ENCODE data around the gene SPATA32.

SPATA32 gene

GRCh38 chr17:45230787-45231480 is 31.0 kb downstream of the SPATA32 start:
- H3K79me2 ChIP-seq (ENCODE audit: low read length) = peaks cover 96% of the 10 kb centered on the region
- H3K4me1 ChIP-seq (ENCODE audit: low read length) = peaks cover 42% of the 10 kb centered on the region

GRCh38 chr17:45230410-45230786 is 31.5 kb downstream of the SPATA32 start:
- Histone ChIP-seq H3K9me3 (replicated peaks; ENCODE audit: insufficient read depth, low read length) (no peaks in the 10 kb centered on the region), H3K27ac (ENCODE audit: low read length) (peak overlapping the region; percentile 99; the same call in 1 of the 2 replicates), H3K4me2 (ENCODE audit: low read depth, low read length) (no peak overlapping the region), H3F3A (ENCODE audit: insufficient read depth, low read length) (peaks cover 48% of the 10 kb centered on the region), H3K79me2 (ENCODE audit: low read length) (peaks cover 96% of the 10 kb centered on the region), H3K9ac (ENCODE audit: low read length) (no peak overlapping the region), H3K4me3 (ENCODE audit: low read length) (no peak overlapping the region), H3K27me3 (replicated peaks; ENCODE audit: insufficient read depth, low read length) (no peaks in the 10 kb centered on the region), H3K9me2 (replicated peaks; ENCODE audit: insufficient read depth, low read length) (no peaks in the 10 kb centered on the region), H3K36me3 (replicated peaks; ENCODE audit: insufficient read depth, low read length) (0 out of 2 replicates have a peak, but pooled peaks cover 3% of the 10 kb centered on the region), H3K4me1 (ENCODE audit: low read length) (peaks cover 47% of the 10 kb centered on the region), H4K20me1 (ENCODE audit: insufficient read depth, low read length) (no peaks in the 10 kb centered on the region), H2AFZ (ENCODE audit: low read length) (no peak overlapping the region)
- TF ChIP-seq CTCF (IDR thresholded peaks at IDR 0.05; ENCODE audit: low read length) = no peak
- no peak for TF ChIP-seq EZH2phosphoT487 (IDR thresholded peaks at IDR 0.05; ENCODE audit: low read length)
- TF ChIP-seq EZH2 (optimal IDR thresholded peaks at IDR 0.05; ENCODE audit: low read depth, low read length) = no peak
- no peak for DNase-seq

More at GRCh38 chr17:45230787-45231480, 31.0 kb downstream of the SPATA32 start:
- Histone ChIP-seq H3K9me2 (replicated peaks; ENCODE audit: insufficient read depth, low read length) (no peaks in the 10 kb centered on the region), H3K9ac (ENCODE audit: low read length) (no peak overlapping the region), H3K4me2 (ENCODE audit: low read depth, low read length) (no peak overlapping the region), H3K9me3 (replicated peaks; ENCODE audit: insufficient read depth, low read length) (no peaks in the 10 kb centered on the region), H3K36me3 (replicated peaks; ENCODE audit: insufficient read depth, low read length) (peaks cover 3% of the 10 kb centered on the region; the same call in 1 of the 2 replicates), H3K27me3 (replicated peaks; ENCODE audit: insufficient read depth, low read length) (no peaks in the 10 kb centered on the region), H2AFZ (ENCODE audit: low read length) (no peak overlapping the region), H3K4me3 (ENCODE audit: low read length) (no peak overlapping the region), H3F3A (ENCODE audit: insufficient read depth, low read length) (peaks cover 44% of the 10 kb centered on the region), H4K20me1 (ENCODE audit: insufficient read depth, low read length) (no peaks in the 10 kb centered on the region), H3K27ac (ENCODE audit: low read length) (peak overlapping the region; percentile 99; the same call in 1 of the 2 replicates)
- TF ChIP-seq EZH2phosphoT487 (IDR thresholded peaks at IDR 0.05; ENCODE audit: low read length) (no peak), CTCF (IDR thresholded peaks at IDR 0.05; ENCODE audit: low read length) (no peak), EZH2 (optimal IDR thresholded peaks at IDR 0.05; ENCODE audit: low read depth, low read length) (no peak)
- no peak for DNase-seq

DNA sequence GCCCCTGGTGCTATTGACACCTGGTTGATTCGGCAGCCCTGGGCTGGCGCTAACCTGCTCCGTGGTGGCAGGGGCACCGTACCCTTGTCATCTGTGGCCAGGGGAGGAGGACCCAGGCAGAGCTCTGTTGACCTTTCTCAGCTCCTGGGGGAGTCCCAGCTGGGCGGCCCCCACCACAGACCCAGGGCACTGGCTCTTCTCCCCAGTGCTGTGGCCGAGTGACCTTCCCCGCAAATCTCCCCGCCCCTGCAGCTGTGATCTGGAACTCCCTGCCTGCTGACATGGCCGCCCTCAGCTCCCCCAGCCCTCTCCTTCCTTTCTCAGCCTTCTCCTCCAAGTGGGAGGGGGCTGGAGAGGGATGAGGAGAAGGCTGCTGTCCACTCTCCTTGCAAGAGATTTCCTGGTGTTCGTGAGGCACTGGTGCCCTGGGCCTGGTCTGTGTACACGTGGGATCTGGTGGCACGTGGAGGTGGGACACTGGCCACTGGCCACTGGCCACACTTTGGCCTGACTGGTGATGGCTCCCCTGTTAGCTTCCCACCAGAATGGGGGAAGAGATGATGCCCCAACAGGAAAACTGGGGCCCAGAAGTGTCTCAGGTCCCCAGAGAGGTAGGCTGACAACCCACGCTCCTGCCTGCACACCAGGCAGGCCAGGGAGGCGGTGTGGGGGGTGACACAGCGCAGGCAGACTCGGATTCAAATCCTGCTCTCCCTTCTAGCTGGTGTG is 32.0 kb downstream of the SPATA32 start:
- peak overlapping the region; percentile 90; the same call in 1 of the 2 replicates for H3K4me2 ChIP-seq (ENCODE audit: low read depth, low read length)
- peaks cover 48% of the 10 kb centered on the region for H3K4me1 ChIP-seq (ENCODE audit: low read length)
- peak overlapping the region; percentile 98 for H3K9ac ChIP-seq (ENCODE audit: low read length)
- peak overlapping the region; percentile 99 for H3K27ac ChIP-seq (ENCODE audit: low read length)
- peaks cover 48% of the 10 kb centered on the region for H3F3A ChIP-seq (ENCODE audit: insufficient read depth, low read length)
- H2AFZ ChIP-seq (ENCODE audit: low read length) = no peak overlapping the region
- DNase-seq = no peak
- 0 out of 2 replicates have a peak, but pooled peaks cover 3% of the 10 kb centered on the region for H3K36me3 ChIP-seq (replicated peaks; ENCODE audit: insufficient read depth, low read length)
- peaks cover 96% of the 10 kb centered on the region for H3K79me2 ChIP-seq (ENCODE audit: low read length)
- no peak for TF ChIP-seq EZH2phosphoT487 (IDR thresholded peaks at IDR 0.05; ENCODE audit: low read length)
- no peak for TF ChIP-seq EZH2 (optimal IDR thresholded peaks at IDR 0.05; ENCODE audit: low read depth, low read length)
- TF ChIP-seq CTCF (IDR thresholded peaks at IDR 0.05; ENCODE audit: low read length) = no peak
- no peaks in the 10 kb centered on the region for H3K9me2 ChIP-seq (replicated peaks; ENCODE audit: insufficient read depth, low read length)
- H3K9me3 ChIP-seq (replicated peaks; ENCODE audit: insufficient read depth, low read length) = no peaks in the 10 kb centered on the region
- H3K27me3 ChIP-seq (replicated peaks; ENCODE audit: insufficient read depth, low read length) = no peaks in the 10 kb centered on the region
- H3K4me3 ChIP-seq (ENCODE audit: low read length) = no peak overlapping the region
- no peaks in the 10 kb centered on the region for H4K20me1 ChIP-seq (ENCODE audit: insufficient read depth, low read length)
